Measurements from ENCODE around the gene LANCL1. TPM values are rescaled to one million over a fixed set of nuclear protein-coding genes. Genes with fewer than 3 reads are reported as not detected.

LANCL1 gene
- total RNA-seq, 4 donors from 2014 or later = 32.1 to 39.2 (median 35.3) TPM

- TF ChIP-seq CTCF (IDR thresholded peaks at IDR 0.05; ENCODE audit: low read depth) = no peak
Measured at GRCh38 chr2:210459880-210460279, 16.7 kb downstream of the LANCL1 start.

DNA sequence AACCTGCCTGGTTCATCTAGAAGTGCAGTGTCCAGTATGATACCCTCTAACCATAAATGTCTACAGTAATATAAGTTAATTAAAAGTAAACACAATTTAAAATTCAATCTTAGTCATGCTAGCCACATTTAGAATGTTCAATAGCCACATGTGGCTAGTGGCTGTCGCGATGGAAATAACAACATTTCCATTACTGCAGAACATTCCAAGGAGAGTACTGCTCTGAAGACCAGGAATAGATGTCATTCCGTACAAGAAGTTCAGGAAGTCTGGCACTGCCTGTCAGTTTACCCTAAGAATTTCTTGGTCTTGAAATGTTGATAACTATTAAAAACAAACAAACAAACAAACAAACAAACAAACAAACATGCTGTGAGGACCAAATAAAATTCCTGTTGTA lies 17.2 kb downstream of the LANCL1 start:
- no peak for TF ChIP-seq CTCF (IDR thresholded peaks at IDR 0.05; ENCODE audit: low read depth)

DNA sequence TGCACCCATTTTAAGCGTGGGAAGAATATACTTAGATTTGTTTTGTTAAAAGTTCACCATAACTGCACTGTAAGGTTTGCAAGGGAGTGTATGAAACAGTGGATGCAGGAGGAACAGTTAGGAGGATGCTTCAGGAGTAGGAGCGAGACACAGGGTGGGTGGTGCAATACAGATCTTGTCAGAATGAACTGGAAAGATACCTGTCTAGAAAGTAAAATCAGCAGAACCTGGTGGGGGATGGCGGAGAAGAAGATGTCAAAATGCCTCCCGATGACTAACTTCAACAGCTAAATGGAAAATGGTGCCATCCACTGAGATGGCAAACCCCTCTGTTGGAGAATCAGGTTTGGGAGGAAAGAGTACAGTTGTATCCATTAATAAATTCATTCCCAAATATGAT lies 18.2 kb downstream of the LANCL1 start:
- no peak for TF ChIP-seq CTCF (IDR thresholded peaks at IDR 0.05; ENCODE audit: low read depth)

DNA sequence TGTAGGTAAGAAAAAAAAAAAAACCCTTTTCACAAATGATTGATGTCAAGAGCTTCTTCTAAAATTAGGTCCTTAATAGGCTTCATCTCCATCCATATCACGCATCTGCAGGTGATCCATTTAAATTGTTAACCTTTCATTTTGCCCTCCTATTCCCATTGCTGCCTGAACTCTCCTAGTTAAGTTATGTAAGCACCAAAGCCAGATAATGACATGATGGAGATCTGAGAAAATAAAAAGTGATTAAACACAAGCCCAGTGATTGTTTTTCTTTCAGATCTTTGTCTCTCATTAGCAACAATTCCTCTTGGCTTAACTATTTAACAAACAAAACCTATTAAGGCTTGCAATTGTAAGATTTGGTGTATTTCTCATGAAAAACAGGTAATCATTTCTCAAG lies 20.0 kb downstream of the LANCL1 start:
- TF ChIP-seq CTCF (IDR thresholded peaks at IDR 0.05; ENCODE audit: low read depth) = no peak

GRCh38 chr2:210454336-210454735 lies 22.2 kb downstream of the LANCL1 start:
- no peak for TF ChIP-seq CTCF (IDR thresholded peaks at IDR 0.05; ENCODE audit: low read depth)

GRCh38 chr2:210452194-210452593 lies 24.4 kb downstream of the LANCL1 start:
- no peak for TF ChIP-seq CTCF (IDR thresholded peaks at IDR 0.05; ENCODE audit: low read depth)

DNA sequence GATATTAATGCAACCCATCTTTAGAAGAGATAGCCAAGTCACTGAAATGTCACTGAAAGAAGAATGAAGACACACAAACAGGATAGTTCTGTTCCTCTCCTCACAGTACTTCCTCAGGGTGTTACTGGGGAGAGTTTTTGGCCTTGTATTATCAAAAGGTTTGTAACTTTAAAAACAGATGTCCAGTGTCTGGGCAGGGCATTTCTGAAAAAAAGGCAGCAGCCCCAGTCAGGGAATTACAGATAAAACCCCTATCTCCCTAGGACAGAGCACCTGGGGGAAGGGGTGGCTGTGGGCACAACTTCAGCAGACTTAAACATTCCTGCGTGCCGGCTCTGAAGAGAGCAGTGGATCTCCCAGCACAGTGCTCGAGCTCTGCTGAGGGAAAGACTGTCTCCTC lies 30.8 kb downstream of the LANCL1 start:
- no peak for TF ChIP-seq CTCF (IDR thresholded peaks at IDR 0.05; ENCODE audit: low read depth)
